NCI-H2081 treated with DMSO at 0.1 percent for 48 hours (cell line): Measurements from ENCODE around the gene STK32C.

Experiments
- DNase-seq: peaks from one replicate; lab custom pipeline; 2025; lab: John Stamatoyannopoulos, UW

The STK32C gene

DNA sequence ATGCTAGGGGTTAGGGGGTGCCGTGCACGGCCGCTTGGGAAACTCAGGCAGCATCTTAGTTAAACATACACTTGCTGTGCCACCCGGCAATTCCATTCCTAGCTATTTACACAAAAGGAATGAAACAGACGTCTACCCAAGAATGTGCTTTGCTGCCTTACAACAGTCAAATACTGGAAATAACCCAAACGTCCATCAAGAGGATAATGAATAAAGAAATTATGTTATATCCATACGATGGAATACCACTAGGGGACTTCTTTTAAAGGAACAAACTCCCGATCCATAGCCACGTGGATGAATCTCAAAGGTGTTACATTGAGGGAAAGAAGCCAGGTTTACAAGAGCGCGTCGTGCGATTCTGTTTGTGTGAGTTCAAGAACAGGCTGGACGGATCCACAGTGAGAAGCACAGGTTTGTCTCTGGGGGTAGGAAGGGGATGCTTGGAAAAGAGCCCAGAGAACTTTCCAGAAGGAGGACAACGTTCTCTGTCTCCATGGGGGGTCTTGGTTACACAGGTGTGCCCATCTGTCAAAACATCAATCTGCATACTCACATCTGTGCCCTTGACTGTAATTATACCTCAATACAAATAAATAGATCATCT, 41.8 kb downstream of the STK32C start:
- peak; percentile 55 for DNase-seq

DNA sequence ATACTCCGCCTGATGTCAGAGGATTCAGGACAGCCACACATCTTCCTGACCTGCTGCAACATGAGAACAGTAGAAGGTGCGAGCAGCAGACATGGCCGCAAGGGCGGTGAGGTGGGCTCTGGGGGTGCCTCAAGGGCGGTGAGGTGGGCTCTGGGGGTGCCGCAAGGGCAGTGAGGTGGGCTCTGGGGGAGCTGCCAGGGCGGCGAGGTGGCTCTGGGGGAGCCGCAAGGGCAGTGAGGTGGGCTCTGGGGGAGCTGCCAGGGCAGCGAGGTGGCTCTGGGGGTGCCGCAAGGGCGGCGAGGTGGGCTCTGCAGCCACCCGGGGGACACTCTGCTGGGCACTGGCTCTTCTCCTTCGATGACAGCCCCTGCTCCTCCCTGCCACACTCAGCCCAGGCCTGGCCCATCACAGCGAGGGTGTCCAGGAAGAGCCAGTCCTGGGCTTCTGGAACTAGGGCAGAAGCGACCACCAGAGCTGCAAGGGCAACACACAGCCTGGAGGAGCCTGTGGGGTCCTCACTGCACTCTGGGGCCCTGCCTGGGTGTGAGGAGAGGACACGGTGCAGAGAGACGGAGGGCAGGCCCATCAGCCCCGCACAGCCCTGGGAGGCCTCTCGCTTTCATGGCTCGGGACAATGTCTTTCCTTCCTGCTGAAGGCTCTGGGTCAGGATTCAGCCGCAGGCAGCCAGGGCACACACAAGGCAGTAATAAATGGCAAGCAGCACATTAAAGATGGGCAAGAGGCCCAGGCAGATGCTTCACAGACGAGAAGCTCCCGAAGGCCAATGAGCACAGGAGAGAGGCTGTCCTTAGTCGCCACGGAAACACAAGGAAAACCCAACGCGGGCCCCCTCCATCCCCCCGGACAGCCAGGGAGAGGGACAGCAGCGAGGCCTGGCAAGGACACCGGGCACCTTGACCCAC, 42.5 kb downstream of the STK32C start:
- no peak for DNase-seq

DNA sequence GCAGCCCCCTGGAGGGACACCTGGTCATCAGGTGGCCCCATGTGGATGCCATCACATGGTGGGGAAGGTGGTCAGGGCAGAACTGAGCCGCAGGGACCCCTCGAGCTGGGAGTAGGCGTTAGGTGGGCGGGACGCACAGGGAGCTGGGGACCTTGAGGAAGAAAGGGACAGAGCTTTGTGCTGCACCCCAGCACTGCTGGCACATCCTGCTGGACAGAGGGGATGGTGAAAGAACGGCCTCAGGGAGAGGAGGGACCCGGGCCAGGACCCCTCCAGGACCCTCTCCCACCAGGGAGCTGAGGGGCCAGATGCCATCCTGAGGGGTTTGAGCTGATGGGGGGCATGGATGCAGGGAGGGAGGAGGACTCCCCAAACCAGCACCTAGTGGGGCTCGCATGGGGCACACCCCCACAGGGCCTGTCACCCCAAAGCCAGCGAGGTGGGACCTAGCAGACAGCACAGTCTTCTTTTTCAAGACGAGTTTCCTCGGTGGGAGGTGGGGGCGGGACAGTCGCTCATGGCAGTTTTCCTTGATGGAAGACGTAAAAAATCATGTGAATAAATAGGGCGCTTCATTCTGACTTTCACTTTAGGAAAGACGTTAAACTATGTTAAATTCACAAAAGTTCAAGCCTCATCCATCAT, 43.3 kb downstream of the STK32C start:
- no peak for DNase-seq

DNA sequence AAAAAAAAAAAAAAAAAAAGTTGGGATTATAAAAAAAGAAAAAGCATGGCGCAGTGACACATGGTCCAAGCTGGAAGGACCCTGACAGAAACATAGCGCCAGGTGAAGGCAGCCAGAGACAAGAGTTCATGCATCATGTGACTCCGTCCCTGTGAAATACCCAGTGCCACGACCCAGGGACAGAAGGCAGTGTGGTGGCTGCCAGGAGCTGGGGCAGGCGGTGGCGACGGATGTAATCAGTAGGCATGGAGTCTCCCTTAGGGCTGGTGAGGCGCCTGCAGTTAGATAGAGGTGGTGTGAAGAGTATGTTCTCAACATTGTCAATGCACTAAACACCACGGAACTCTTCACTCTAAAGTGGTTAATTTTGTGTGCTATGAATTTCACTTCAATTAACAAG, 43.9 kb downstream of the STK32C start:
- no peak for DNase-seq

DNA sequence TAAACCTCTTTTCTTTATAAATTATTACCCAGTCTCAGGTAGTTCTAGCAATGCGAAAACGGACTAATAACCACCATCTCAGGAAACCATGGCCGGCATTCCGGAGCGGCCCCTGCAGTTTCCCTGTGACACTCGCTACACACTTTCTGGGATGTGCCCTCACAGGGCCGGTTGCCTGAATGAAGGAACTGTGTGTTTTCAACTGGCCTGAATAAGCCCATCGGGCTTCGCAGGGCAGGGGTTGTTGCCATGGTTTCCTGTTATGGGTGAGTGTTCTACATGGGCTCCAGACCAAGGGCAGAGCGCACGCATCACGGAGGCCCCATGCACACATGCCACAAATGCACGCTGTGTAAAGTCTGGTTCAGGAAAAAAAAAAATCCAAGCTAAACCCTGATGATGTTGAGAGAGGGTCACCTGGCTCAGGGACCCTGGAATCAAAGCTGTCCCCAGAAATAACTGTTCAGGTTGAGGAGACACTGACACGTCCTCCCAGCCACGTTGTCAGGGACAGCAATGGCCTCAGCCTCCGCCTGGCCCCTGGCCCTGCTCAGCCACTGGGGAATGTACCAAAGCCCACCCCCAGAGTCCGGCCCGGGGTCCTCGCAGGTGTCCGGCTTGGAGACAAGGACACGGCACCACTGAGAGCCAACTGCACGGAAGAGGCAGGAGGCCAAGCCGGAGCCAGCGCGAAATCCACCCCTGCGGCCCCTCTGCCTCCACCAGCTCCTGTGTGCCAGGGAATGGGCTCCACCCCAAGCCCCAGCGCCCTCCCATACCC, 47.9 kb downstream of the STK32C start:
- DNase-seq: no peak

DNA sequence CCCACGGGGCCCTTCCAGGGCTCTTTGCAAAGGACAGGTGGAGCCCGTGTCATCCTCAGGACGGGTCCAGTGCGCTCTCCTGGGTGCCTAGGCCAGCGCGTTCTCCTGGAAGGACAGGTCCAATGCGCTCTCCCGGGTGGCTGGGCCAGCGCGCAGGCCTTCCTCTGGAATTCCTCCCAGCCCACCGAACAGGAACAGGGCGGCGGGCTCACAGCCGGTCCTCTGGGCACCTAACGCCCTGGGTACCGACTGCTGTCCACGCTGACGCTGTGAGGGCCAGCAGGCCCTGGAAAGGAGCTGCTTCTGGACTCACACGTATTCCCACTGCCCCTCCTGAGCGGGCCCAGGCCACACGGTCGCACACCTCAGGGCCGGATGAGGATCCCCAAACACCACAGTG, 49.3 kb downstream of the STK32C start:
- no peak for DNase-seq

DNA sequence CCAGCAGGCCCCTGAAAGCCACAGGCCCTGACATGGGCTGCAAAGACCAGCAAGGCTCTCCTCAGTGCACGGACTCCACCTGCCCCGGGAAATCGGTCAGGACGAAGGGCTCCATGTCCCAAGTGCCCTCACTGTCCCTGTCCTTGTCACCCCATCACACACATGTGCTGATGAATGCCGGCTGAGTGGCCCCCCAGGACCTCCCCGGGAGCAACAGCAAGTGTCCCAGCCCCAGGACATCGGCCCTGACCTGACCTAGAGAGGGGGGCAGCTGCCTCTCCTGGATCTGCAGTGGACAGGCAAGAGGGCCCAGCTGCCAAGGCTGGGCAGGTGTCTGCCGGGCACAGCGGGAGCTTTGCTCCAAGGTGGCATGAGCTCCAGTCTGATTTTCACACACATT, 49.8 kb downstream of the STK32C start:
- DNase-seq: no peak

DNA sequence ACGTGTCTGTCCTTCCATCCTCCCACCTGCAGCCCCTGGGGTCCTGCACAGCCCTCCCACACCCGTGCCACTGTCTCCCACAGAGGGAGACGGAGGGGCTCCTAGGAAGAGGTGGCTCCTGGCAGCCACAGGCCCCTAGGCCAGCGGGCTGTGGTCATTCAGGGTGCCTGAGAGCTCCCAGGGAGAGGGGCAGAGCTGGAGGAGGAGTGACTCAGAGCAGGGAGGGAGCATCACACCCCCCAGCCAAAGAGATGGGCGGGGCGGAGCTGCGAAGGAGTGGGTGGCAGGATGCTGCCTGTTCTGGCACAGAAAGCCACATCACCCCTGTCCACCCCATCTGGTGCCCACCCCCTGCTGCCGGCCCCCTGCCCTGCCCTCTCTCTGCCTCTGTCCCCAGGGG, 50.5 kb downstream of the STK32C start:
- no peak for DNase-seq

DNA sequence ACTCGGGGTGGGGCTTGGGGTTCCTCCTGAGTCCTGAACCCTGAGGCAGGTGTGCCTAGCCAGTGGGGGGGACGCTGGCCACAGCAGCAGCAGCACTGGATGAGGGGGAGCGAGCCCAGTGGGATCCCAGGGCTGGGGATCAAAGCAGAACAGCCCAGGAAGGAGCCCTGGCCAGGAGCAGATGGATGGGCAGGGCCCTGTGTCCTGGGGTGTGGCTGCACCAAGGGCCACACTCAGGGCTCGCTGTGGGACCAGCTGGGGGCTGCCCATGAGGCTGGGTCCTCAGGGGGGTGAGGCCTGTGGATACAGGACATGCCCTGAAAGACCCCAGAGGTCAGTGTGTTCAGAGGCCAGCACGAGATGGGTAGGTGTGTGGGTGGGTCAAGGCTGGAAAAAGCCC, 50.9 kb downstream of the STK32C start:
- DNase-seq: no peak

DNA sequence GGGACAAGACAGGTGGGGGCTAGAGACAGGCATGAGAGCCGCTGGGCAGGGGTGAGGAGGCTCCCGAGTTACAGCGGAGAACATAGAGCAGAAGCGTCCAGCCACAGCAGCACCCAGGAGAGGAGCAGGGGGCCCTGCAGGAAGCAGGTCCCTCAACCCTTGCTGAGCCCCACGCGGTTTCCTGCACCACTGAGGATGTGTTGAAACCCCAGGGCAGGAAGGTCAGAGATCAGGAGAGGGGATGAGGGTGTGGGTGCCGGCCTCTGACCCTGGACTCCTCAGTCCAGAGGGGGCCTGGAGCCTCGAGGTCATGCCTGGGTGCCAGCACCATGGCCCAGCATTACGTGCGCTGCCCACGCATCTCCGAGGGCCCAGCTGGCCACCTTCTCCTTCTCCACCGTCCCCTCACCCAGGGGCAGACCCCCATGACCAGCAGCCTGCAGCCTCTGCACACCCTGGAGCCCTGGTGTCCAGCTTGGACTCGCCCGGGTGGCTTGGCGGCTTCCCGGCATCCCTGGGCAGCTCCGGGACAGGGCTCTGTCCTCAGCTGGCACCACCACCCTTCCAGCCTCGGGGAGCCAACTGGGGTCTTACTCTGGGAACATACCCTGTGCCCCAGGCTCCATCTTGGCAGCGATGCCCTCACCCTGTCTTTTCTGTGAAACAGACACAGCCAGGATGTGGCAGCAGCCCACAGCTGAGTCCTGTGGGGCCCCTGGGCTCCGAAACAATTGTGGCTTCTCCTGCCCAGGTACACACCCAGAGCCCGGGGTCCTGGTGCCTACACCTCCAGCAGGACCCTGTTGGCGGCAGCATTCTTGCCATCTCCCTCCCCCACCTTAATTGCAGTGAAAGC, 52.0 kb downstream of the STK32C start:
- no peak for DNase-seq

DNA sequence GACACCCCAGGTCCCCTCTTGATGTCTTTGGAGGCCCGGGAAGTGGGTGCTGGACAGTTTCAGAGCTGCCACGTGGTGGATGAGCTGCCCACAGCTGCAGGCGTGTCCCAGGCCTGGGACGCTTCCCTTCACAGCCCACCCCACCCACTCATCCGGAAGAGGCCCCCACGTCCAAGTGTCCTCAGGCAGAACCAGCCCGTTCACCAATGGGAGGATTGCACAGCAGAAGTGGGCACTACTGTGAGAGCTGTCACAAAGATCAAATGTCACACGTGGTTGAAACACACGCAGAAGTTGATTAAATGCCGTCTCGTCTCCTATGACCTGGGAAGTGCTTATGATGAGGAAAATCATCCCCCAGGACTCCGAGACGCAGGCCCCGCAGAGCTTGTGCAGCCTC, 52.9 kb downstream of the STK32C start:
- no peak for DNase-seq

DNA sequence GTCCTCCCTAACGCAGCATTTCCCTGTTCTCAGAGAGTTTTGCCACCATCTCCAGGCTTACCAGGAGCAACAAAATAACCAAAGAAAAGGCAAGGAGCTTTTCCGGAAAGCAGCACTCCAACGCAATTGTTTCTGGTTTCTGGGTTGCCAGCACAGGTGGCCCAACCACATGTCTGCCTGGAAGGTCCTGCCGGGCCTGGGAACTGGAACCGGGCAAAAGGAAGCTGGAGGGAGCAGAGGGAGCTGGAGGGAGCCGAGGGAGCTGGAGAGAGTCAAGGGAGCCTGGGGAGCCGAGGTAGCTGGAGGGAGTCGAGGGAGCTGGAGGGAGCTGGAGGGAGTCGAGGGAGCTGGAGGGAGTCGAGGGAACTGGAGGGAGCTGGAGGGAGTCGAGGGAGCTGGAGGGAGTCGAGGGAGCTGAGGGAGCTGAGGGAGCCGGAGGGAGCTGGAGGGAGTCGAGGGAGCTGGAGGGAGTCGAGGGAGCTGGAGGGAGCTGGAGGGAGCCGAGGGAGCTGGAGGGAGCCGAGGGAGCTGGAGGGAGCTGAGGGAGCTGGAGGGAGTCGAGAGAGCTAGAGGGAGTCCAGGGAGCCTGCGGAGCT, 54.6 kb downstream of the STK32C start:
- no peak for DNase-seq

DNA sequence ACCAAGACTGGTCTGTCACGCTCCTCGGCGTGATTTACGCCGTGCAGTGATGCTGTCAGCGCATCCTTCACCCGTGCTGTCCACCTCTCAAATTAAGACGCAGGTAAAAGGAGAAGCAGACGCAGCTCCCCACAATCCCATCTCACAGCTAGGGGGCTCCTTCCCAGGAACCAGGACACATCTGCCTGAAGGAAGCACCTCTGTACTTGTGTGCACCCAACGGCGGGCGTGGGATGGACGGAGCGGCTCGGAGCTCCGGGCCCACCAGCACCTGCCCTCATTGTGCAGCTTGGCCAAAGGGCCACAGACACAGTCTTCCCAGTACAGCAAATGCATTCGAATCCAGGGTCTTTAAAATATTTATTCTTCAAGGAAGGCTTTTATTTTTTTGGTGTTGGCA, 55.3 kb downstream of the STK32C start:
- no peak for DNase-seq

DNA sequence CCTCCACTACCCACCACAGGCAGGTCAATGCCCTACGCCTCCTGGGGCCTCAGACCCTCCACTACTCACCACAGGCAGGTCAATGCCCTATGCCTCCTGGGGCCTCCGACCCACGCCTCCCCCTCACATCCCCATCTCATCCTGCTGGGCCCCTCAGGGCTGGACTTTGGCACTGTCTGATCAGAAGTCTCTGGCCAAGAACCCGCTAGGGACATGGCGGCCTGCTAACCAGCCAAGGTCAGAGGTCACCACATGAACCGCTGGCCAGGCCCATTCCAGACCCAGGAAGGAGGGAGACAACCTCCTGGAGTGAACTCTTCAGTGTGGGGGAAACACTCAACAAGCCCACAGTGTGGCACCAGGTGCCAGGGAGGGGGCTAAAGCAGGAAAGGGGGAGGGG, 55.8 kb downstream of the STK32C start:
- no peak for DNase-seq

DNA sequence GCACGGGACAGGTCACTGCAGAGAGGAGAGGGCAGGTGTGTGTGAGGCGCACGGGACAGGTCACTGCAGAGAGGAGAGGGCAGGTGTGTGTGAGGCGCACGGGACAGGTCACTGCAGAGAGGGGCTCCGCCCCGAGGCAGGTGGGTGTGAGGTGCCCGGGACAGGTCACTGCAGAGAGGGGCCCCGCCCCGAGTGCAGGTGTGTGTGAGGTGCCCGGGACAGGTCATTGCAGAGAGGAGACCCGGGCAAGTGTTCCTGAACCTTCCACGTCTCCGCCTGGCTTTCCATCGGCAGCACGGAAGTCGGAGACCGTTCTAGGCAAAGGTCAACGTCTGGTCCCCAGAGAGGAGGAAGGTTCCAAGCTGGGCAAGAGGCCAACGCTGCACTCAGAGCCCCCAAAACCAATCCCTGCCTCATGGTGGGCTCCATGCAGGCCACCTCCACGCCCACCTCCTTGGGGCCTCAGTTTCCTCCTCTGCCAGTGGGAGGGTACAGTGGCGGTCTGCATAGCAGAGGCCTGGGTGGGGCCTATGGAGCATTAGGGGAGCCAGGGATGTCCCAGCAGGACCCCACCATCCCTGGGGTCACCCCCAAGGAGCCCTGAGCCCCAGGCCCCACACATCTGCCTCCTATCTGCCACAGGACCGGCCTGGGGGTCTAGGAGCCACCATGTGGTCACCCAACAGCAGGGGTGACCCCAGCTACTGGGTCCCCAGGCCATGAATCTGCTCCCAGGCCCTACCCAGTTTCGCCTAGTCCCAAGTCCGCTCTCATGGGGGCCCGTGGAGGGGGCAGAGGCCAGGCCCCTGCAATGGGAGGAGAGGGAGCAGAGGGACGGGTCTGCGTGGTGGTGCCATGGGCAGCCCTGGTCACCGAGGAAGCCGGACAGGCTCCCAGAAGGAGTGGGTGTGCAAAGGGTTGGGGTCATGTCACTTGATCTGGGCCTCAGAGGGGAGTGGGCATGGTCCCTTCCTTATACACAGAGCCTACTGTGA, 57.0 kb downstream of the STK32C start:
- DNase-seq: no peak

DNA sequence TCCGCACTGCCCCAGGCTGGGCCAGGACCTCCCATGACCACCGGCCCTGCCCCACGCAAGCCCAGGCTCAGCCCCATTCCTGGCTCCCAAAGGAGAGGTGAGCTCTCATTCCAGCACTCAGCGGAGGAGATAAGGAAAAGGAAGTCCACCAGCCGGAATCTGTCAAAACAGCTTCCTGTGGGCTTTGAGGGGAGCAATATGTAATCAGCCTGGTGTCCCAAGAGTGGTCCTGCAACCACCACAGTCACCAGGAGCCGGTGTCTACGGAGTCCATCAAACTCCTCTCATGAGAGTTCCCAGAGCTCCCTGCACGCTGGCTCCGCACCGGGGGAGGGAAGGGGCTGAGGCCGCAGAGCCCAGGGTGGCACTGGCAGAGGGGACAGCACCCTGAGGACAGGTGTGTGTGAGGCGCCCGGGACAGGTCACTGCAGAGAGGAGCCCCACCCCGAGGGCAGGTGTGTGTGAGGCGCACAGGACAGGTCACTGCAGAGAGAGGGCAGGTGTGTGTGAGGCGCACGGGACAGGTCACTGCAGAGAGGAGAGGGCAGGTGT, 57.9 kb downstream of the STK32C start:
- no peak for DNase-seq

DNA sequence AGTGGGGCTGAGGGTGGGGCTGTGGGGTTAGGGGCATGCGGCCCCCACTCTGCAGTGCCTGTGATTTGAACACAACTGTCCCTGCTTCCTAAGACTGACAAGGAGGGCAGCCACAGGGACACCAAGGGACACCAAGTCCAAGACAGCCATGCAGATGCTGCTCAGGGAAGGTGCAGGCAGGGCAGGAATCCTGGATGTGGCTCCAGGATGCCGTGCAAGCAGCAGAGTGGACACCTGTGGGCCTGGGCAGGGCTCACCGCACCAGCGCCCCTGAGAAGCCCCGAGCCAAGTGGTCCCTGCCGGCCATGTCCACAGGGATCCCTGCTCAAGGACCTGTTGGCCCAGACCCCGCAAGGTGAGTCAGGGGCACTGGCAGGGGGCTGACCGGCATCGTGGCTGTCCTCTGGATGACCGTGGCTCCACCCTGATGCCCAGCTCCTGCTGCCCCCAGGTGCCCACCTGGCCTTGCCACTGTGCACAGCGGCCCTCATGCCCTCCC, 58.5 kb downstream of the STK32C start:
- no peak for DNase-seq

DNA sequence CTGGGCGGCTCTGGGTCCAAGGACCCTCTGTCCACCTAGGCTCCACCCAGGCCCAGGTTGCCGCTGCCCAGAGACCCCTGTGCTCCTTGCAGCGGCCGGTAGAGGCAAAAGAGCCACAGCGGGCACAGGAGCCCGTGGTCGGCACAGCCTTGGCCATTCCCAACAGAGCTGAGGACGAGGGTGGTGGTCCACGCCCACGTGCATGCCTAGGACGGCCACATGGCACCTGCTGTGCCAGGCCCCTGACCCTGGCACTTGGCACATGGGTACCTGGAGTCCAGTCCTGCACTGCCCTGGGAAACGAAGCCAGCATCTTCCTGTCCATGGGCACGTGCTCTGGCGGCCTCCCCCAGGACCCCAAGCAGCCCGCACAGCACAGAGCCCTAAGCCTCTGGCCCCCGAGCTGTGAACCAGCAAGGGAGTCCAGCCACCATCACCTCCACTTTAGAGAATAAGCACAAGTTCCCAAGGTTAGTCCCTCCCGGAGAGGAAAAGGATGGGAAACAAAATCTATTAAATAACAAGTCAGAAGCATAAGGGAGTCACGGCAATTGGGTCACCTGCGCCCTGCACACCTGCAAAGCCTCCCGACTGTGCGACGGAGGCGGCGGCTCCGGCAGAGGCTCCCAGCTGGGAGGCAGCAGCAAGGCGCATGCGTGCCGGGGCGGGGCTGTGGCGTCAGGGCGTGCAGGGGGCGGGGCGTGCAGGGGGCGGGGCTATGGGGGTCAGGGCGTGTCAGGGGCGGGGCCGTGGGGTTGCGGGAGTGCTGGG, 59.1 kb downstream of the STK32C start:
- no peak for DNase-seq
